SK-N-SH (cell line): Measurements from ENCODE around the gene TIAM1. TPM values are rescaled to one million over a fixed set of nuclear protein-coding genes. Genes with fewer than 3 reads are reported as not detected.

Source experiments
- CTCF ChIA-PET: fragments of 300-600, 350-600 bp; formaldehyde crosslinking; extraction: SDS; loops from one replicate; lab custom pipeline; 2021; lab: Yijun Ruan, JAX
- POLR2A ChIA-PET: fragments of 350-600 bp; sonication (Branson Sonifier 250); formaldehyde crosslinking; extraction: SDS; loops from one replicate; lab custom pipeline; 2020; ENCODE audit warnings: antibody characterized with exemption, inconsistent platforms; lab: Yijun Ruan, JAX
- DNase-seq: peaks from one replicate; pipeline ENCODE4 v3.0.0; 2012
- H2AFZ ChIP-seq: fragments of 200-600 bp; sonication (generic); 2 replicates; pipeline ENCODE4 v1.8.1; 2016; ENCODE audit warnings: antibody characterized with exemption, mild to moderate bottlenecking, low read depth
- H3F3A ChIP-seq: fragments of 200-600 bp; sonication (generic); replicated peaks from 2 replicates; pipeline ENCODE3; 2016; ENCODE audit warnings: antibody characterized with exemption, mild to moderate bottlenecking; ENCODE audit not compliant: insufficient read depth
- H3K27ac ChIP-seq, 2 experiments: fragments of 200-500 bp in 1 of 2; fragments of 200-600 bp in 1 of 2; sonication (Bioruptor generic) in 1 of 2; sonication (generic), shearing (Covaris generic) in 1 of 2; 2 replicates each; pipeline versions ENCODE4 v1.5.1 to v1.6.1; 2014 to 2016; ENCODE audit warnings: low read depth in 2 of 2, inconsistent platforms in 1 of 2, low read length in 1 of 2, mild to moderate bottlenecking in 1 of 2, mixed read lengths in 1 of 2
- H3K27me3 ChIP-seq: fragments of 200-600 bp; sonication (generic), shearing (Covaris generic); 2 replicates; pipeline ENCODE4 v1.6.1; 2016; ENCODE audit warnings: mixed run types; ENCODE audit not compliant: insufficient read depth
- H3K36me3 ChIP-seq, 2 experiments: fragments of 200-500 bp in 1 of 2; fragments of 200-600 bp in 1 of 2; sonication (Bioruptor generic) in 1 of 2; sonication (generic) in 1 of 2; replicated peaks in 1 of 2; 2 replicates each; pipeline versions ENCODE3 to v1.5.1; 2014 to 2016; ENCODE audit warnings: low read length in 1 of 2, mild to moderate bottlenecking in 1 of 2; ENCODE audit not compliant: insufficient read depth in 2 of 2, control insufficient read depth in 1 of 2
- H3K4me1 ChIP-seq, 2 experiments: fragments of 200-500 bp in 1 of 2; fragments of 200-600 bp in 1 of 2; sonication (Bioruptor generic) in 1 of 2; sonication (generic), shearing (Covaris generic) in 1 of 2; 2 replicates each; pipeline versions ENCODE4 v1.5.1 to v1.6.1; 2014 to 2016; ENCODE audit warnings: low read depth in 1 of 2, low read length in 1 of 2, mixed run types in 1 of 2; ENCODE audit not compliant: insufficient read depth in 2 of 2, control insufficient read depth in 1 of 2
- H3K4me2 ChIP-seq: fragments of 200-600 bp; sonication (generic), shearing (Covaris generic); 2 replicates; pipeline ENCODE4 v1.6.1; 2017; ENCODE audit warnings: mixed run types
- H3K4me3 ChIP-seq, 2 experiments: fragments of 200-500 bp in 1 of 2; fragments of 200-600 bp in 1 of 2; sonication (Bioruptor generic) in 1 of 2; sonication (generic), shearing (Covaris generic) in 1 of 2; 2 replicates each; pipeline versions ENCODE4 v1.5.1 to v1.8.1; 2014 to 2016; ENCODE audit warnings: low read depth in 2 of 2, inconsistent platforms in 1 of 2, low read length in 1 of 2, mild to moderate bottlenecking in 1 of 2, mixed read lengths in 1 of 2, moderate library complexity in 1 of 2
- H3K79me2 ChIP-seq: fragments of 200-600 bp; sonication (generic); 2 replicates; pipeline ENCODE4 v1.8.1; 2017; ENCODE audit warnings: mild to moderate bottlenecking; ENCODE audit not compliant: insufficient read depth
- H3K9ac ChIP-seq: fragments of 200-600 bp; sonication (generic); 2 replicates; pipeline ENCODE4 v1.6.1; 2017; ENCODE audit warnings: mixed run types
- H3K9me2 ChIP-seq: fragments of 200-600 bp; sonication (generic); 2 replicates; pipeline ENCODE4 v1.6.1; 2017; ENCODE audit warnings: mixed run types
- H3K9me3 ChIP-seq: fragments of 200-600 bp; sonication (generic); 2 replicates; pipeline ENCODE4 v1.6.1; 2017; ENCODE audit warnings: mixed run types, mild to moderate bottlenecking, moderate library complexity
- H4K20me1 ChIP-seq: fragments of 200-600 bp; sonication (generic); 2 replicates; pipeline ENCODE4 v1.6.1; 2017; ENCODE audit warnings: mild to moderate bottlenecking, mixed run types; ENCODE audit not compliant: insufficient read depth
- CHD2 ChIP-seq: fragments of 150-350 bp; IDR thresholded peaks from 2 replicates; pipeline ENCODE4 v1.6.1; 2018; ENCODE audit warnings: low read length; ENCODE audit not compliant: partially characterized antibody
- CTCF ChIP-seq: fragments of 200-600 bp; sonication (generic); IDR thresholded peaks from 2 replicates; pipeline ENCODE4 v1.6.1; 2017; ENCODE audit warnings: antibody characterized with exemption, mild to moderate bottlenecking, moderate library complexity
- EP300 ChIP-seq, 2 experiments: IDR thresholded peaks; 2 replicates each; pipeline versions ENCODE4 v1.4.0 to v1.6.1; 2012; ENCODE audit warnings: borderline replicate concordance in 1 of 2, low read depth in 1 of 2, low read length in 1 of 2
- FOXM1 ChIP-seq: IDR thresholded peaks from 2 replicates; pipeline ENCODE4 v1.4.0; 2012; ENCODE audit warnings: low read depth, mild to moderate bottlenecking
- GABPA ChIP-seq: IDR thresholded peaks from 2 replicates; pipeline ENCODE4 v1.4.0; 2012; ENCODE audit warnings: low read depth, mild to moderate bottlenecking
- JUND ChIP-seq: IDR thresholded peaks from 2 replicates; pipeline ENCODE4 v1.4.0; 2012
- MEF2A ChIP-seq: IDR thresholded peaks from 2 replicates; pipeline ENCODE4 v1.4.0; 2012; ENCODE audit warnings: low read depth, borderline replicate concordance
- MXI1 ChIP-seq: IDR thresholded peaks from 2 replicates; pipeline ENCODE4 v1.6.1; 2012; ENCODE audit warnings: mild to moderate bottlenecking, low read depth, low read length, improper control_type of control experiment
- NFIC ChIP-seq: IDR thresholded peaks from 2 replicates; pipeline ENCODE4 v1.4.0; 2012; ENCODE audit warnings: borderline replicate concordance
- NRF1 ChIP-seq: IDR thresholded peaks from 2 replicates; pipeline ENCODE4 v1.6.1; 2012; ENCODE audit warnings: low read depth, mild to moderate bottlenecking, low read length
- POLR2AphosphoS5 ChIP-seq: IDR thresholded peaks from 2 replicates; pipeline ENCODE4 v1.6.1; 2012; ENCODE audit warnings: low read depth, low read length
- RAD21 ChIP-seq: IDR thresholded peaks from 2 replicates; pipeline ENCODE4 v1.6.1; 2012; ENCODE audit warnings: mild to moderate bottlenecking, low read length
- REST ChIP-seq: IDR thresholded peaks from 2 replicates; pipeline ENCODE4 v1.6.1; 2012; ENCODE audit warnings: mild to moderate bottlenecking, low read depth, low read length, moderate library complexity
- RFX5 ChIP-seq: IDR thresholded peaks from 2 replicates; pipeline ENCODE4 v1.6.1; 2012; ENCODE audit warnings: mild to moderate bottlenecking, improper control_type of control experiment, low read length
- TAF1 ChIP-seq: IDR thresholded peaks from 2 replicates; pipeline ENCODE4 v1.6.1; 2012; ENCODE audit warnings: low read depth, mild to moderate bottlenecking, low read length, moderate library complexity, borderline replicate concordance
- TCF12 ChIP-seq: IDR thresholded peaks from 2 replicates; pipeline ENCODE4 v1.4.0; 2012
- USF1 ChIP-seq: IDR thresholded peaks from 2 replicates; pipeline ENCODE4 v1.4.0; 2012; ENCODE audit warnings: low read depth, borderline replicate concordance
- YY1 ChIP-seq: IDR thresholded peaks from 2 replicates; pipeline ENCODE4 v1.4.0; 2012; ENCODE audit warnings: low read depth, mild to moderate bottlenecking
- ZBTB33 ChIP-seq: IDR thresholded peaks from 2 replicates; pipeline ENCODE4 v1.4.0; 2012; ENCODE audit warnings: low read depth, borderline replicate concordance
- WGBS: methylation state at CpG from one replicate; pipeline ENCODE4 v1.1.6; 2017; ENCODE audit warnings: low lambda C conversion rate; 5-methylcytosine and 5-hydroxymethylcytosine counted together
- polyA plus RNA-seq, 3 experiments: library from polyadenylated mRNA; depleted of rRNA; stranded (reverse); fragments of >200 nt; gene quantifications; 2 replicates each; pipeline ENCODE4 v1.2.3, GENCODE V29; 2012

TIAM1 gene
- polyA plus RNA-seq, 1 of the 3 experiments (the other 2 are of a cell fraction), result 1.7 TPM

- ChIA-PET CTCF (interaction anchor here (1.0 kb wide), 1 partner anchor 58 kb away, joined by 3 read pairs; no protein-coding TSS in a partner anchor), POLR2A (no interaction called here)
- Histone ChIP-seq H3K27me3 (no peaks in the 10 kb centered on the region), H4K20me1 (no peaks in the 10 kb centered on the region), H3K36me3 (no peaks in the 10 kb centered on the region), H3F3A (no peaks in the 10 kb centered on the region), H3K4me3 (no peak overlapping the region; a peak in 1 of 4 replicates), H3K9me3 (no peaks in the 10 kb centered on the region), H3K4me2 (no peak overlapping the region), H3K9ac (no peak overlapping the region), H3K9me2 (no peaks in the 10 kb centered on the region), H3K4me1 (peaks cover 0 to 21% of the 10 kb centered on the region in 2 experiments; a peak in 1 of 4 replicates), H3K27ac (peak overlapping the region in 1 of 2 experiments; percentile 81; a peak in 2 of 4 replicates), H2AFZ (no peak overlapping the region), H3K79me2 (no peaks in the 10 kb centered on the region)
- peak; percentile 23 for DNase-seq
- TF ChIP-seq USF1, result no peak
- no peak for TF ChIP-seq MXI1
- no peak for TF ChIP-seq TCF12
- TF ChIP-seq CTCF, result no peak
- no peak for TF ChIP-seq TAF1
- no peak for TF ChIP-seq FOXM1
- no peak for TF ChIP-seq POLR2AphosphoS5
- no peak for TF ChIP-seq GABPA
- WGBS, result 72% methylated on average over 9 of the region's 14 CpGs
These were observed 92.0 kb downstream of the TIAM1 start for GRCh38 chr21:31252091-31252490.

- WGBS, result 90% methylated on average over 24 of the region's 28 CpGs
- Histone ChIP-seq H3K27ac (peak overlapping the region in 1 of 2 experiments; percentile 81; a peak in 2 of 4 replicates), H3K9me3 (no peaks in the 10 kb centered on the region), H3K9ac (no peak overlapping the region), H3K79me2 (no peaks in the 10 kb centered on the region), H3K4me3 (no peak overlapping the region), H3K9me2 (no peaks in the 10 kb centered on the region), H2AFZ (no peak overlapping the region), H4K20me1 (no peaks in the 10 kb centered on the region), H3K4me1 (peaks cover 0 to 21% of the 10 kb centered on the region in 2 experiments; a peak in 1 of 4 replicates), H3K4me2 (no peak overlapping the region), H3K27me3 (no peaks in the 10 kb centered on the region), H3F3A (no peaks in the 10 kb centered on the region), H3K36me3 (no peaks in the 10 kb centered on the region)
- peak; percentile 11 for DNase-seq
- CTCF ChIA-PET, result interaction anchor here (1.0 kb wide), 1 partner anchor 58 kb away, joined by 3 read pairs; no protein-coding TSS in a partner anchor
- POLR2A ChIA-PET, result no interaction called here
- TF ChIP-seq FOXM1 (no peak), JUND (no peak), GABPA (no peak), NRF1 (no peak), YY1 (no peak), EP300 (IDR thresholded peaks at IDR 0.05; ENCODE audit: borderline replicate concordance in 1 of 2, low read depth in 1 of 2, low read length in 1 of 2) (no peak), CHD2 (no peak), REST (no peak), NFIC (no peak), USF1 (no peak), ZBTB33 (no peak), RFX5 (no peak), RAD21 (no peak), TCF12 (no peak), MEF2A (no peak)
These were observed 92.4 kb downstream of the TIAM1 start for GRCh38 chr21:31251686-31252085.
